DOHH2 (cell line): ENCODE results near the gene DPH6.
A peak's percentile ranks its signal among the peaks of the same experiment; 100 is the strongest.
"Not testable (repeated sequence)": the region's sequence is repeated elsewhere in the genome, so short reads cannot be mapped to it uniquely, and the experiment has no call there.

Source experiments
- H3F3A ChIP-seq: fragments of 200-600 bp; sonication (generic), shearing (Covaris generic); 2 replicates; pipeline ENCODE4 v1.6.0; 2016; ENCODE audit warnings: antibody characterized with exemption, mild to moderate bottlenecking; ENCODE audit not compliant: control insufficient read depth, insufficient read depth
- H3K27ac ChIP-seq: fragments of 200-600 bp; sonication (generic); 2 replicates; pipeline ENCODE4 v1.5.1; 2014; ENCODE audit warnings: low read depth, mild to moderate bottlenecking, low read length, moderate library complexity
- H3K27me3 ChIP-seq: fragments of 200-600 bp; sonication (generic); 2 replicates; pipeline ENCODE4 v1.6.1; 2014; ENCODE audit warnings: mild to moderate bottlenecking, low read length, mixed read lengths; ENCODE audit not compliant: control insufficient read depth
- H3K36me3 ChIP-seq: fragments of 200-600 bp; sonication (generic); 2 replicates; pipeline ENCODE4 v1.6.1; 2014; ENCODE audit warnings: mild to moderate bottlenecking, low read length, moderate library complexity, mixed read lengths; ENCODE audit not compliant: control insufficient read depth
- H3K4me1 ChIP-seq: fragments of 200-600 bp; sonication (generic); 2 replicates; pipeline ENCODE4 v1.6.1; 2014; ENCODE audit warnings: mild to moderate bottlenecking, low read length, mixed read lengths; ENCODE audit not compliant: control insufficient read depth
- H3K4me2 ChIP-seq: fragments of 200-600 bp; sonication (generic); 2 replicates; pipeline ENCODE4 v1.6.0; 2014; ENCODE audit warnings: mild to moderate bottlenecking, low read length, moderate library complexity
- H3K4me3 ChIP-seq: fragments of 200-600 bp; sonication (generic); 2 replicates; pipeline ENCODE4 v1.5.1; 2014; ENCODE audit warnings: mild to moderate bottlenecking, low read length, mixed read lengths
- H3K79me2 ChIP-seq: fragments of 200-600 bp; sonication (generic); 2 replicates; pipeline ENCODE4 v1.6.1; 2014; ENCODE audit warnings: mild to moderate bottlenecking, low read length, mixed read lengths; ENCODE audit not compliant: control insufficient read depth
- H3K9me2 ChIP-seq: fragments of 200-600 bp; sonication (generic); replicated peaks from 2 replicates; pipeline ENCODE4 v1.6.1; 2014; ENCODE audit warnings: mild to moderate bottlenecking, low read length, mixed read lengths; ENCODE audit not compliant: control insufficient read depth
- H3K9me3 ChIP-seq: fragments of 200-600 bp; sonication (generic); 2 replicates; pipeline ENCODE4 v1.6.1; 2014; ENCODE audit warnings: antibody characterized with exemption, low read length, mixed read lengths; ENCODE audit not compliant: control insufficient read depth, insufficient read depth
- H4K20me1 ChIP-seq: fragments of 200-600 bp; sonication (generic); 2 replicates; pipeline ENCODE4 v1.6.0; 2014; ENCODE audit warnings: low read depth, mild to moderate bottlenecking, antibody characterized with exemption, low read length, moderate library complexity; ENCODE audit not compliant: control insufficient read depth, insufficient read depth
- EZH2phosphoT487 ChIP-seq: fragments of 200-600 bp; sonication (generic); IDR thresholded peaks from 2 replicates; pipeline ENCODE4 v1.6.1; 2017; ENCODE audit warnings: borderline replicate concordance, mild to moderate bottlenecking, antibody characterized with exemption, low read length, moderate library complexity, mixed read lengths
- TF ChIP-seq, protein P1 (sequence below): fragments of 200-600 bp; sonication (generic); IDR thresholded peaks from one replicate; pipeline ENCODE4 v1.5.1; 2014; ENCODE audit warnings: antibody characterized with exemption, mild to moderate bottlenecking, low read depth, low read length; ENCODE audit not compliant: poor library complexity, severe bottlenecking

DPH6 gene, protein sequence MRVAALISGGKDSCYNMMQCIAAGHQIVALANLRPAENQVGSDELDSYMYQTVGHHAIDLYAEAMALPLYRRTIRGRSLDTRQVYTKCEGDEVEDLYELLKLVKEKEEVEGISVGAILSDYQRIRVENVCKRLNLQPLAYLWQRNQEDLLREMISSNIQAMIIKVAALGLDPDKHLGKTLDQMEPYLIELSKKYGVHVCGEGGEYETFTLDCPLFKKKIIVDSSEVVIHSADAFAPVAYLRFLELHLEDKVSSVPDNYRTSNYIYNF

DNA sequence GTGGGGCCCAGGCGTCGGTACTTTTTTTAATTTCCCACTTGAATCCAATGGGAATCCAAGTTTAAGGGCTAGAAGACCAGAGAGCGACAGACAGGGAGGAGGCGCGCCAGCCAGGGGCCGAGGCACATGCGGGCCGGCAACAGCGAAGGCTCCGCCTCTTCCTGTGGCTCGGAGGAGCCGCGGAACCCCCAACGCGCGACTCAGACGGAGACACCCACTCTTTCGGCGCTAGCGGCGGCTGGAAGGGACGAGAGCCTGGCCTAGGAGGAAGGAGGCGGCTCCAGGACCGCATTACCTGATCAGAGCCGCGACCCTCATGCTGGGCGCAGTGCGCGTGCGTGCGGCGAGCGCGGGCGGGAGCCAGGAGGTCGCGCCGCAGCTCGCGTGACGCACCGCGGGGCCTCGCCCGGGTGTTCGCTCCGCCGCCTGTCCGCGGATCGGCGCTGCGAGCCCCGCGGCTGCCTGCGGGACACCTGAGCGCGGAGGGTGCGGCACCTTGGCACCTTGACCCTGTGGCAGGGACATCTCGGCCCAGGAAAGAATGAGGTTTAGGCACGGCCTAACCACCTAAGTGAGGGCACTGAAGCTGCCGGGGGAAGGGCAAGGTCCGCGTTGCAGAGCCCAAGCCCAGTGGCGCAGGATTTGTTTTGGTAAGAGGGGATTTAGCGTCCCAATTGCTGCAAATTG, at the start of gene DPH6:
DPH6 (minus strand) TSS at position 342 of the 687 bp plus-strand sequence; CDS start at position 318, 24 bp downstream.
- Histone ChIP-seq H4K20me1 (no peaks in the 10 kb centered on the region), H3K9me2 (no peaks in the 10 kb centered on the region), H3F3A (no peaks in the 10 kb centered on the region; the same call in 1 of the 2 replicates), H3K9me3 (no peaks in the 10 kb centered on the region), H3K4me2 (peak within 1 kb of the TSS; percentile 95), H3K36me3 (no peaks in the 10 kb centered on the region; the same call in 1 of the 2 replicates), H3K4me3 (peak within 1 kb of the TSS; percentile 79), H3K27me3 (no peaks in the 10 kb centered on the region), H3K4me1 (peaks cover 28% of the 10 kb centered on the region), H3K27ac (peak within 1 kb of the TSS; percentile 78), H3K79me2 (peaks cover 14% of the 10 kb centered on the region)
- TF ChIP-seq, protein P1, sequence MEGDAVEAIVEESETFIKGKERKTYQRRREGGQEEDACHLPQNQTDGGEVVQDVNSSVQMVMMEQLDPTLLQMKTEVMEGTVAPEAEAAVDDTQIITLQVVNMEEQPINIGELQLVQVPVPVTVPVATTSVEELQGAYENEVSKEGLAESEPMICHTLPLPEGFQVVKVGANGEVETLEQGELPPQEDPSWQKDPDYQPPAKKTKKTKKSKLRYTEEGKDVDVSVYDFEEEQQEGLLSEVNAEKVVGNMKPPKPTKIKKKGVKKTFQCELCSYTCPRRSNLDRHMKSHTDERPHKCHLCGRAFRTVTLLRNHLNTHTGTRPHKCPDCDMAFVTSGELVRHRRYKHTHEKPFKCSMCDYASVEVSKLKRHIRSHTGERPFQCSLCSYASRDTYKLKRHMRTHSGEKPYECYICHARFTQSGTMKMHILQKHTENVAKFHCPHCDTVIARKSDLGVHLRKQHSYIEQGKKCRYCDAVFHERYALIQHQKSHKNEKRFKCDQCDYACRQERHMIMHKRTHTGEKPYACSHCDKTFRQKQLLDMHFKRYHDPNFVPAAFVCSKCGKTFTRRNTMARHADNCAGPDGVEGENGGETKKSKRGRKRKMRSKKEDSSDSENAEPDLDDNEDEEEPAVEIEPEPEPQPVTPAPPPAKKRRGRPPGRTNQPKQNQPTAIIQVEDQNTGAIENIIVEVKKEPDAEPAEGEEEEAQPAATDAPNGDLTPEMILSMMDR, result no peak
- no peak for TF ChIP-seq EZH2phosphoT487

DNA sequence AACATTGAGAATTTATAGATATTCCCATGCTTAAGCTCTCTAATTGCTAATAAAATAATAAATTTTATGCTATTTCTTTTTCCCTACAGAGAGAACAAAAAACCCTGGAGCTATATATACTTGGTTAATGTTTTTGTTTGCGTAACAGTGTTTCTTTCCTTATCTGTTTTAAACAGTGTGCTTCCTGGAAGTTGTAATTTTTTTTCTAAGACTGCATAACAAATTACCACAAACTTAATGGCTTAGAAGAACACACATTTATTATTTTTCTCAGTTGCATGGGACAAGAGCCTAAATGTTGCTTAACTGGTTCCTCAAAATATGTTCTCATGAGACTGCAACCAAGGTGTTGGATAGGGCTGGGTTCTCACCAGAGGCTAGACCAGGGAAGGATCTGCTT, 49.7 kb upstream of the DPH6 start:
- Histone ChIP-seq H4K20me1 (no peaks in the 10 kb centered on the region), H3K4me1 (no peaks in the 10 kb centered on the region), H3K27me3 (no peaks in the 10 kb centered on the region), H3K27ac (no peak overlapping the region), H3K9me3 (no peaks in the 10 kb centered on the region; the same call in 1 of the 2 replicates), H3F3A (no peaks in the 10 kb centered on the region), H3K79me2 (no peaks in the 10 kb centered on the region), H3K9me2 (no peaks in the 10 kb centered on the region; the same call in 1 of the 2 replicates), H3K36me3 (no peaks in the 10 kb centered on the region), H3K4me2 (no peak overlapping the region), H3K4me3 (no peak overlapping the region)
- TF ChIP-seq, protein P1, result no peak
- no peak for TF ChIP-seq EZH2phosphoT487

DNA sequence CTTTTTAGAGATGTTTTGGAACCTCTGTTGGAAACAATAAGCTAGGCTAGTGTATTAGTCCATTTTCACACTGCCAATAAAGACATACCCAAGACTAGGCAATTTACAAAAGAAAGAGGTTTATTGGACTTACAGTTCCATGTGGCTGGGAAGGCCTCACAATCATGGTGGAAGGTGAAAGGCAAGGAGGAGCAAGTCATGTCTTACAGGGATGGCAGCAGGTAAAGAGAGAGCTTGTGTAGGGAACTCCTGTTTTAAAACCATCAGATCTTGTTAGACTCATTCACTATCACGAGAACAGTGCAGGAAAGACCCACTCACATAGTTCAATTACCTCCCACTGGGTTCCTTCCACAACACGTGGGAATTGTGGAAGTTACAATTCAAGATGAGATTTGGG, 46.0 kb upstream of the DPH6 start:
- H4K20me1 ChIP-seq, H3K27me3 ChIP-seq, H3F3A ChIP-seq, H3K9me3 ChIP-seq, H3K4me3 ChIP-seq, H3K27ac ChIP-seq, H3K4me2 ChIP-seq, H3K36me3 ChIP-seq, H3K9me2 ChIP-seq, H3K79me2 ChIP-seq, H3K4me1 ChIP-seq: not testable (repeated sequence)

DNA sequence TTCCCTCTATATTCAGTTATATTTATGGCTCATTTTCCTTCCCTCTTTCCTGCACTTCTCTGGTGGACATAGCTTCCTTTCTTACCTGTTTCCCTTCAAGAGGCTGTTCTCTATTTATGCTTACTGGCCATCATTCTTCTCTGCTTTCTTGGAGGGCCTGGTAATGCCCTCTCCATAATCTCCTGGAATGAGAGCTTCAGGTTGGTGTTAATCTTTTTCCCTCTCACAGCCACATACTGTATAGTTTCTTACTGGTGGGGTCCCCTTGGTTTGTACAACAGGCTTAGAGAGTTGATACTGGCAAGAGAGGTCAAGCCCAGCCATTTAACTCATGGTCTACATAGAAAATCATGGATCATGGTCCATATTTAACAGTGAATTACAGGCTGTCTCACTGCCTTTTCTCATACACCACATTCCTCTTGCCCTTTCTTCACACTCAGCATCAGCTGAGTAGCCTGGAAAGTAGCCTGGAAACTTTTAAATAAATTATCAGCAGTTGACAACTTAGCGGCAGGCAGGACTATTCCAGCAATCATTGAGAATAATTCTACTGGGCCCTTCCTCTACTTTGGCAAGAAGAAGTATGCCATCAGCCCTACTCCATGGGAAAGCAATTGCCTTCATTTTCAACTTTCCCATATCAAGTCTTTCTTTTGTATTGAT, 38.0 kb upstream of the DPH6 start:
- TF ChIP-seq, protein P1, result no peak
- TF ChIP-seq EZH2phosphoT487, result no peak
- H3K4me3 ChIP-seq, result no peak overlapping the region

More for the DNA sequence above, 38.0 kb upstream of the DPH6 start:
- no peaks in the 10 kb centered on the region for H3K9me3 ChIP-seq
- no peaks in the 10 kb centered on the region for H3K79me2 ChIP-seq
- H3K4me2 ChIP-seq, result no peak overlapping the region
- H3K27me3 ChIP-seq, result no peaks in the 10 kb centered on the region
- H3K9me2 ChIP-seq, result no peaks in the 10 kb centered on the region
- H4K20me1 ChIP-seq, result no peaks in the 10 kb centered on the region
- no peaks in the 10 kb centered on the region for H3K4me1 ChIP-seq
- no peaks in the 10 kb centered on the region for H3K36me3 ChIP-seq
- no peak overlapping the region for H3K27ac ChIP-seq
- H3F3A ChIP-seq, result no peaks in the 10 kb centered on the region
